HEK293 (cell line): Measurements from ENCODE around the gene CD81.

Experiments
- CTCF ChIA-PET: fragments of 350-600 bp; formaldehyde crosslinking; extraction: SDS; loops from one replicate; lab custom pipeline; 2021; ENCODE audit warnings: antibody characterized with exemption; lab: Yijun Ruan, JAX
- POLR2A ChIA-PET: fragments of 300-600 bp; formaldehyde crosslinking; extraction: SDS; loops from one replicate; lab custom pipeline; 2020; ENCODE audit warnings: antibody characterized with exemption, inconsistent platforms; lab: Yijun Ruan, JAX
- H3K27ac ChIP-seq: fragments of 200-500 bp; sonication (Bioruptor generic); 2 replicates; pipeline ENCODE4 v1.5.1; 2014; ENCODE audit warnings: low read depth, low read length, control low read depth, inconsistent platforms; ENCODE audit errors: extremely low read depth
- H3K36me3 ChIP-seq, 2 experiments: fragments of 200-500 bp in 1 of 2; sonication (Bioruptor generic) in 1 of 2; 1 replicate in 1 of 2; 2 replicates in 1 of 2; pipeline ENCODE4 v1.5.1; 2014 to 2017; ENCODE audit warnings: inconsistent platforms in 2 of 2, low read length in 2 of 2; ENCODE audit not compliant: control insufficient read depth in 2 of 2, insufficient read depth in 1 of 2
- H3K4me1 ChIP-seq: fragments of 200-500 bp; sonication (Bioruptor generic); 2 replicates; pipeline ENCODE4 v1.5.1; 2014; ENCODE audit warnings: mild to moderate bottlenecking, low read length, inconsistent platforms; ENCODE audit not compliant: control insufficient read depth, insufficient read depth
- H3K4me3 ChIP-seq: 2 replicates; pipeline ENCODE4 v1.5.1; 2011; ENCODE audit warnings: low read depth, mild to moderate bottlenecking, control low read depth, low read length, moderate library complexity
- H3K9me3 ChIP-seq: fragments of 200-500 bp; sonication (Bioruptor generic); 2 replicates; pipeline ENCODE4 v1.5.1; 2014; ENCODE audit warnings: low read depth, low read length, inconsistent platforms; ENCODE audit not compliant: control insufficient read depth, insufficient read depth
- CTCF ChIP-seq: fragments of 450-650 bp; formaldehyde crosslinking; IDR thresholded peaks from 2 replicates; pipeline ENCODE4 v1.5.1; 2016; ENCODE audit warnings: missing biosample characterization, missing genetic modification characterization
- ELK4 ChIP-seq: IDR thresholded peaks from 2 replicates; pipeline ENCODE4 v1.6.1; 2011; ENCODE audit warnings: mild to moderate bottlenecking, low read depth, low read length, borderline replicate concordance
- HOXC10 ChIP-seq: sonication (generic); formaldehyde crosslinking; IDR thresholded peaks from 2 replicates; pipeline ENCODE4 v1.8.1; 2023; ENCODE audit warnings: mild to moderate bottlenecking, missing genetic modification reagents
- KLF17 ChIP-seq: fragments of 450-650 bp; formaldehyde crosslinking; IDR thresholded peaks from 2 replicates; pipeline ENCODE4 v1.5.1; 2016; ENCODE audit warnings: missing biosample characterization, missing genetic modification characterization
- MYNN ChIP-seq: fragments of 450-650 bp; formaldehyde crosslinking; IDR thresholded peaks from 2 replicates; pipeline ENCODE4 v1.5.1; 2016; ENCODE audit warnings: missing biosample characterization, missing genetic modification characterization, borderline replicate concordance
- MZF1 ChIP-seq: fragments of 450-650 bp; formaldehyde crosslinking; IDR thresholded peaks from 2 replicates; pipeline ENCODE4 v1.5.1; 2017; ENCODE audit warnings: missing biosample characterization, missing genetic modification characterization, borderline replicate concordance
- WT1 ChIP-seq: fragments of 450-650 bp; formaldehyde crosslinking; IDR thresholded peaks from 2 replicates; pipeline ENCODE4 v1.5.1; 2016; ENCODE audit warnings: missing biosample characterization, missing genetic modification characterization
- ZFP37 ChIP-seq: fragments of 450-650 bp; formaldehyde crosslinking; IDR thresholded peaks from 2 replicates; pipeline ENCODE4 v1.5.1; 2016; ENCODE audit warnings: missing biosample characterization, missing genetic modification characterization
- ZNF174 ChIP-seq: fragments of 450-650 bp; formaldehyde crosslinking; IDR thresholded peaks from 2 replicates; pipeline ENCODE4 v1.5.0; 2017; ENCODE audit warnings: missing biosample characterization, mild to moderate bottlenecking, missing genetic modification characterization
- ZNF248 ChIP-seq: fragments of 450-650 bp; formaldehyde crosslinking; IDR thresholded peaks from 2 replicates; pipeline ENCODE4 v1.5.1; 2017; ENCODE audit warnings: missing biosample characterization, missing genetic modification characterization
- ZNF311 ChIP-seq: fragments of 450-650 bp; formaldehyde crosslinking; IDR thresholded peaks from 2 replicates; pipeline ENCODE4 v1.5.1; 2017; ENCODE audit warnings: missing biosample characterization, missing genetic modification characterization, borderline replicate concordance
- ZNF354C ChIP-seq: fragments of 450-650 bp; formaldehyde crosslinking; IDR thresholded peaks from 2 replicates; pipeline ENCODE4 v1.5.1; 2016; ENCODE audit warnings: missing biosample characterization, missing genetic modification characterization, low read depth, borderline replicate concordance
- ZNF423 ChIP-seq: fragments of 450-650 bp; formaldehyde crosslinking; IDR thresholded peaks from 2 replicates; pipeline ENCODE4 v1.5.1; 2016; ENCODE audit warnings: missing biosample characterization, missing genetic modification characterization
- ZNF433 ChIP-seq: fragments of 450-650 bp; formaldehyde crosslinking; IDR thresholded peaks from 2 replicates; pipeline ENCODE4 v1.5.1; 2016; ENCODE audit warnings: missing biosample characterization, missing genetic modification characterization, low read depth
- ZNF514 ChIP-seq: fragments of 450-650 bp; formaldehyde crosslinking; IDR thresholded peaks from 2 replicates; pipeline ENCODE4 v1.5.1; 2016; ENCODE audit warnings: missing biosample characterization, missing genetic modification characterization
- ZNF544 ChIP-seq: fragments of 450-650 bp; formaldehyde crosslinking; IDR thresholded peaks from 2 replicates; pipeline ENCODE4 v1.5.0; 2017; ENCODE audit warnings: missing biosample characterization, missing genetic modification characterization
- ZNF560 ChIP-seq: fragments of 450-650 bp; formaldehyde crosslinking; IDR thresholded peaks from 2 replicates; pipeline ENCODE4 v1.5.1; 2017; ENCODE audit warnings: missing biosample characterization, missing genetic modification characterization, borderline replicate concordance
- ZNF670 ChIP-seq: fragments of 450-650 bp; formaldehyde crosslinking; IDR thresholded peaks from 2 replicates; pipeline ENCODE4 v1.5.1; 2016; ENCODE audit warnings: missing biosample characterization, missing genetic modification characterization, low read depth
- ZNF701 ChIP-seq: fragments of 450-650 bp; formaldehyde crosslinking; IDR thresholded peaks from 2 replicates; pipeline ENCODE4 v1.5.1; 2016; ENCODE audit warnings: missing biosample characterization, missing genetic modification characterization
- ZNF76 ChIP-seq: fragments of 450-650 bp; formaldehyde crosslinking; IDR thresholded peaks from 2 replicates; pipeline ENCODE4; 2016; ENCODE audit warnings: low read depth, missing biosample characterization, missing genetic modification characterization, borderline replicate concordance
- TF ChIP-seq, protein P1 (sequence below): fragments of 450-650 bp; formaldehyde crosslinking; conservative IDR thresholded peaks from 2 replicates; pipeline ENCODE4 v1.5.1; 2016; ENCODE audit warnings: low read depth, missing biosample characterization, missing genetic modification characterization
- TF ChIP-seq, protein P2 (sequence below): fragments of 450-650 bp; formaldehyde crosslinking; IDR thresholded peaks from 2 replicates; pipeline ENCODE4; 2016; ENCODE audit warnings: missing biosample characterization, missing genetic modification characterization

Gene CD81

GRCh38 chr11:2401436-2401984, 24.4 kb downstream of the CD81 start (continued):
- TF ChIP-seq ZNF670 (tag by site-specific recombination), result no peak
- TF ChIP-seq ZFP37 (tag by site-specific recombination), result no peak
- no peak for TF ChIP-seq ZNF544 (tag by site-specific recombination)
- TF ChIP-seq ZNF354C (tag by site-specific recombination), result no peak
- no peak for TF ChIP-seq WT1 (tag by site-specific recombination)
- no peak for TF ChIP-seq MZF1
- no peak for TF ChIP-seq ZNF514 (tag by site-specific recombination)

- TF ChIP-seq KLF17 (tag by site-specific recombination) (no peak), ZNF76 (no peak), MYNN (tag by site-specific recombination) (no peak), HOXC10 (CRISPR knock-in tag) (no peak), ZNF433 (no peak), ELK4 (no peak), ZNF248 (tag by site-specific recombination) (no peak), ZNF174 (tag by site-specific recombination) (no peak), ZNF560 (no peak), CTCF (tag by site-specific recombination) (no peak), MZF1 (no peak), ZNF701 (no peak), ZNF311 (tag by site-specific recombination) (no peak)
- CTCF ChIA-PET, result interaction anchor here (0.6 to 4.2 kb wide), 6 partner anchors 18 to 1569 kb away, joined by 3 to 29 read pairs (median 4); partner anchors contain the start of gene CD151
Measured at GRCh38 chr11:2402106-2402505, 25.0 kb downstream of the CD81 start.

GRCh38 chr11:2402890-2403645, 26.0 kb downstream of the CD81 start:
- POLR2A ChIA-PET, result no interaction called here
- no peaks in the 10 kb centered on the region for H3K4me1 ChIP-seq
- TF ChIP-seq, protein P1, sequence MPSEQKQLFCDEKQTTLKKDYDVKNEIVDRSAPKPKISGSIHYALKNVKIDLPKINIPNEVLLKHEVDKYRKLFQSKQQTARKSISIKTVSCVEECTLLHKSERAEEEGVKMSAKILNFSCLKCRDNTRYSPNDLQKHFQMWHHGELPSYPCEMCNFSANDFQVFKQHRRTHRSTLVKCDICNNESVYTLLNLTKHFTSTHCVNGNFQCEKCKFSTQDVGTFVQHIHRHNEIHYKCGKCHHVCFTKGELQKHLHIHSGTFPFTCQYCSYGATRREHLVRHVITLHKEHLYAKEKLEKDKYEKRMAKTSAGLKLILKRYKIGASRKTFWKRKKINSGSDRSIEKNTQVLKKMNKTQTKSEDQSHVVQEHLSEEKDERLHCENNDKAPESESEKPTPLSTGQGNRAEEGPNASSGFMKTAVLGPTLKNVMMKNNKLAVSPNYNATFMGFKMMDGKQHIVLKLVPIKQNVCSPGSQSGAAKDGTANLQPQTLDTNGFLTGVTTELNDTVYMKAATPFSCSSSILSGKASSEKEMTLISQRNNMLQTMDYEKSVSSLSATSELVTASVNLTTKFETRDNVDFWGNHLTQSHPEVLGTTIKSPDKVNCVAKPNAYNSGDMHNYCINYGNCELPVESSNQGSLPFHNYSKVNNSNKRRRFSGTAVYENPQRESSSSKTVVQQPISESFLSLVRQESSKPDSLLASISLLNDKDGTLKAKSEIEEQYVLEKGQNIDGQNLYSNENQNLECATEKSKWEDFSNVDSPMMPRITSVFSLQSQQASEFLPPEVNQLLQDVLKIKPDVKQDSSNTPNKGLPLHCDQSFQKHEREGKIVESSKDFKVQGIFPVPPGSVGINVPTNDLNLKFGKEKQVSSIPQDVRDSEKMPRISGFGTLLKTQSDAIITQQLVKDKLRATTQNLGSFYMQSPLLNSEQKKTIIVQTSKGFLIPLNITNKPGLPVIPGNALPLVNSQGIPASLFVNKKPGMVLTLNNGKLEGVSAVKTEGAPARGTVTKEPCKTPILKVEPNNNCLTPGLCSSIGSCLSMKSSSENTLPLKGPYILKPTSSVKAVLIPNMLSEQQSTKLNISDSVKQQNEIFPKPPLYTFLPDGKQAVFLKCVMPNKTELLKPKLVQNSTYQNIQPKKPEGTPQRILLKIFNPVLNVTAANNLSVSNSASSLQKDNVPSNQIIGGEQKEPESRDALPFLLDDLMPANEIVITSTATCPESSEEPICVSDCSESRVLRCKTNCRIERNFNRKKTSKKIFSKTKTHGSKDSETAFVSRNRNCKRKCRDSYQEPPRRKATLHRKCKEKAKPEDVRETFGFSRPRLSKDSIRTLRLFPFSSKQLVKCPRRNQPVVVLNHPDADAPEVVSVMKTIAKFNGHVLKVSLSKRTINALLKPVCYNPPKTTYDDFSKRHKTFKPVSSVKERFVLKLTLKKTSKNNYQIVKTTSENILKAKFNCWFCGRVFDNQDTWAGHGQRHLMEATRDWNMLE (tag by site-specific recombination), result no peak
- TF ChIP-seq, protein P2, sequence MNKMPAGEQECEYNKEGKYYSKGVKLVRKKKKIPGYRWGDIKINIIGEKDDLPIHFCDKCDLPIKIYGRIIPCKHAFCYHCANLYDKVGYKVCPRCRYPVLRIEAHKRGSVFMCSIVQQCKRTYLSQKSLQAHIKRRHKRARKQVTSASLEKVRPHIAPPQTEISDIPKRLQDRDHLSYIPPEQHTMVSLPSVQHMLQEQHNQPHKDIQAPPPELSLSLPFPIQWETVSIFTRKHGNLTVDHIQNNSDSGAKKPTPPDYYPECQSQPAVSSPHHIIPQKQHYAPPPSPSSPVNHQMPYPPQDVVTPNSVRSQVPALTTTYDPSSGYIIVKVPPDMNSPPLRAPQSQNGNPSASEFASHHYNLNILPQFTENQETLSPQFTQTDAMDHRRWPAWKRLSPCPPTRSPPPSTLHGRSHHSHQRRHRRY (tag by site-specific recombination), result no peak
- no peak for TF ChIP-seq ZNF423 (tag by site-specific recombination)

More at GRCh38 chr11:2402106-2402505, 25.0 kb downstream of the CD81 start:
- H3K27ac ChIP-seq, result no peak overlapping the region
- H3K4me3 ChIP-seq, result peak overlapping the region; percentile 99; the same call in 1 of the 2 replicates
- no peaks in the 10 kb centered on the region for H3K9me3 ChIP-seq
- H3K36me3 ChIP-seq, result peaks cover 0 to 40% of the 10 kb centered on the region in 2 experiments; a peak in 1 of 3 replicates
- POLR2A ChIA-PET, result interaction anchor here (3.3 kb wide), 1 partner anchor 25 kb away, joined by 64 read pairs; the partner anchor contains the start of gene CD81
- no peaks in the 10 kb centered on the region for H3K4me1 ChIP-seq

More at GRCh38 chr11:2402890-2403645, 26.0 kb downstream of the CD81 start:
- H3K4me3 ChIP-seq, result no peak overlapping the region
- H3K36me3 ChIP-seq, result peaks cover 0 to 34% of the 10 kb centered on the region in 2 experiments; a peak in 1 of 3 replicates
- H3K9me3 ChIP-seq, result no peaks in the 10 kb centered on the region
- no peak overlapping the region for H3K27ac ChIP-seq
- CTCF ChIA-PET, result interaction anchor here (0.9 to 4.2 kb wide), 3 partner anchors 17 to 97 kb away, joined by 3 to 29 read pairs (median 27); no protein-coding TSS in a partner anchor
